SJSA1 (cell line): ENCODE results near the gene TIAM2. TPM values are rescaled to one million over a fixed set of nuclear protein-coding genes. Genes with fewer than 3 reads are reported as not detected.
A peak's percentile ranks its signal among the peaks of the same experiment; 100 is the strongest.
"Not testable (repeated sequence)": the region's sequence is repeated elsewhere in the genome, so short reads cannot be mapped to it uniquely, and the experiment has no call there.

ENCODE experiments used
- DNase-seq, 2 experiments: peaks; one replicate each; pipeline ENCODE4 v3.0.0-alpha.2; 2015 to 2020; ENCODE audit warnings: low spot score in 2 of 2, low read depth in 1 of 2
- H3K27ac ChIP-seq: fragments of 250-450 bp; sonication (Bioruptor Pico); 2 replicates; pipeline ENCODE4 v1.5.1; 2020; ENCODE audit warnings: mild to moderate bottlenecking, moderate library complexity
- H3K27me3 ChIP-seq: fragments of 250-450 bp; sonication (Bioruptor Pico); replicated peaks from 2 replicates; pipeline ENCODE4 v1.5.1; 2020; ENCODE audit warnings: mild to moderate bottlenecking, moderate library complexity
- H3K36me3 ChIP-seq: fragments of 250-450 bp; sonication (Bioruptor Pico); 2 replicates; pipeline ENCODE4 v1.5.1; 2020; ENCODE audit warnings: mild to moderate bottlenecking
- H3K4me1 ChIP-seq: fragments of 250-450 bp; sonication (Bioruptor Pico); replicated peaks from 2 replicates; pipeline ENCODE4 v1.6.1; 2021; ENCODE audit warnings: mild to moderate bottlenecking
- H3K4me3 ChIP-seq: fragments of 250-450 bp; sonication (Bioruptor Pico); 2 replicates; pipeline ENCODE4 v1.5.1; 2020; ENCODE audit warnings: mild to moderate bottlenecking
- H3K9me3 ChIP-seq: fragments of 250-450 bp; sonication (Bioruptor Pico); replicated peaks from 2 replicates; pipeline ENCODE4 v1.5.1; 2020; ENCODE audit warnings: mild to moderate bottlenecking
- total RNA-seq: library from RNA; depleted of rRNA; stranded (reverse); fragments of >200 nt; shearing (Covaris generic); gene quantifications from 2 replicates; pipeline ENCODE4 v1.2.3, GENCODE V29; 2014; rRNA removed

The TIAM2 gene
- 48.3 and 59.3 TPM in 2 replicates for total RNA-seq

GRCh38 chr6:154995254-154996015 is at the start of gene TIAM2:
Gene TIAM2, plus strand, starts transcription at chr6:154995315. Its CDS starts 133,909 bp downstream, at chr6:155129224.
- H3K4me3 ChIP-seq: peak within 1 kb of the TSS; percentile 86
- H3K27me3 ChIP-seq: no peaks in the 10 kb centered on the region
- peak within 1 kb of the TSS; percentile 73 for H3K27ac ChIP-seq
- peaks cover 14% of the 10 kb centered on the region for H3K36me3 ChIP-seq
- no peaks in the 10 kb centered on the region for H3K9me3 ChIP-seq
- peaks cover 50% of the 10 kb centered on the region for H3K4me1 ChIP-seq
- DNase-seq: peak; percentile 67 to 83

- Histone ChIP-seq H3K36me3 (no peaks in the 10 kb centered on the region), H3K9me3 (no peaks in the 10 kb centered on the region), H3K4me3 (no peak overlapping the region), H3K27me3 (no peaks in the 10 kb centered on the region), H3K27ac (no peak overlapping the region), H3K4me1 (peaks cover 13% of the 10 kb centered on the region)
- DNase-seq: no peak
Measured at GRCh38 chr6:154950979-154951344, 44.2 kb upstream of the TIAM2 start.

GRCh38 chr6:154951345-154952200 is 43.5 kb upstream of the TIAM2 start:
- Histone ChIP-seq H3K4me1 (peaks cover 13% of the 10 kb centered on the region), H3K27me3 (no peaks in the 10 kb centered on the region), H3K36me3 (no peaks in the 10 kb centered on the region), H3K9me3 (no peaks in the 10 kb centered on the region), H3K27ac (no peak overlapping the region), H3K4me3 (no peak overlapping the region)
- no peak for DNase-seq

GRCh38 chr6:154953644-154954043 is 41.5 kb upstream of the TIAM2 start:
- H3K4me3 ChIP-seq: no peak overlapping the region
- no peak for DNase-seq
- no peaks in the 10 kb centered on the region for H3K9me3 ChIP-seq
- peaks cover 13% of the 10 kb centered on the region for H3K4me1 ChIP-seq
- no peaks in the 10 kb centered on the region for H3K36me3 ChIP-seq
- H3K27ac ChIP-seq: no peak overlapping the region
- no peaks in the 10 kb centered on the region for H3K27me3 ChIP-seq

GRCh38 chr6:154954347-154954746 is 40.8 kb upstream of the TIAM2 start:
- no peak overlapping the region for H3K27ac ChIP-seq
- H3K4me1 ChIP-seq: peaks cover 13% of the 10 kb centered on the region
- no peaks in the 10 kb centered on the region for H3K36me3 ChIP-seq
- peak in 1 of 2 experiments; percentile 38 for DNase-seq
- H3K27me3 ChIP-seq: no peaks in the 10 kb centered on the region
- no peaks in the 10 kb centered on the region for H3K9me3 ChIP-seq
- H3K4me3 ChIP-seq: no peak overlapping the region

- H3K4me3 ChIP-seq: no peak overlapping the region
- H3K36me3 ChIP-seq: no peaks in the 10 kb centered on the region
- 0 out of 2 replicates have a peak, but pooled peaks cover 2% of the 10 kb centered on the region for H3K9me3 ChIP-seq
Measured at GRCh38 chr6:154956771-154957522, 38.2 kb upstream of the TIAM2 start.

GRCh38 chr6:154958469-154958868 is 36.6 kb upstream of the TIAM2 start:
- Histone ChIP-seq H3K27ac (no peak overlapping the region), H3K4me1 (peaks cover 33% of the 10 kb centered on the region), H3K9me3 (0 out of 2 replicates have a peak, but pooled peaks cover 4% of the 10 kb centered on the region), H3K36me3 (no peaks in the 10 kb centered on the region), H3K27me3 (no peaks in the 10 kb centered on the region), H3K4me3 (no peak overlapping the region)
- no peak for DNase-seq

More at GRCh38 chr6:154956771-154957522, 38.2 kb upstream of the TIAM2 start:
- no peak overlapping the region for H3K27ac ChIP-seq
- no peak for DNase-seq
- peaks cover 18% of the 10 kb centered on the region for H3K4me1 ChIP-seq
- no peaks in the 10 kb centered on the region for H3K27me3 ChIP-seq

GRCh38 chr6:154960299-154960843 is 34.7 kb upstream of the TIAM2 start:
- Histone ChIP-seq H3K36me3 (no peaks in the 10 kb centered on the region), H3K27ac (no peak overlapping the region), H3K4me3 (no peak overlapping the region), H3K27me3 (no peaks in the 10 kb centered on the region), H3K4me1 (peaks cover 20% of the 10 kb centered on the region), H3K9me3 (0 out of 2 replicates have a peak, but pooled peaks cover 4% of the 10 kb centered on the region)
- DNase-seq: no peak

- Histone ChIP-seq H3K36me3 (no peaks in the 10 kb centered on the region), H3K27me3 (no peaks in the 10 kb centered on the region), H3K27ac (no peak overlapping the region), H3K4me1 (peaks cover 20% of the 10 kb centered on the region), H3K4me3 (no peak overlapping the region), H3K9me3 (0 out of 2 replicates have a peak, but pooled peaks cover 4% of the 10 kb centered on the region)
- DNase-seq: no peak
Measured at GRCh38 chr6:154960854-154961530, 34.1 kb upstream of the TIAM2 start.

GRCh38 chr6:154962753-154963152 is 32.4 kb upstream of the TIAM2 start:
- DNase-seq: peak; percentile 73 to 82

GRCh38 chr6:154966065-154966770 is 28.9 kb upstream of the TIAM2 start:
- not testable (repeated sequence) for DNase-seq, H3K9me3 ChIP-seq, H3K36me3 ChIP-seq, H3K27me3 ChIP-seq, H3K4me3 ChIP-seq, H3K27ac ChIP-seq
- peaks cover 20% of the 10 kb centered on the region for H3K4me1 ChIP-seq

More at GRCh38 chr6:154962753-154963152, 32.4 kb upstream of the TIAM2 start:
- no peak overlapping the region for H3K4me3 ChIP-seq
- peak overlapping the region; percentile 56 for H3K27ac ChIP-seq
- no peaks in the 10 kb centered on the region for H3K27me3 ChIP-seq
- peaks cover 20% of the 10 kb centered on the region for H3K4me1 ChIP-seq
- 0 out of 2 replicates have a peak, but pooled peaks cover 4% of the 10 kb centered on the region for H3K9me3 ChIP-seq
- no peaks in the 10 kb centered on the region for H3K36me3 ChIP-seq

- no peak overlapping the region for H3K27ac ChIP-seq
- no peaks in the 10 kb centered on the region for H3K27me3 ChIP-seq
- no peak for DNase-seq
Measured at GRCh38 chr6:154969796-154970195, 25.3 kb upstream of the TIAM2 start.

More at GRCh38 chr6:154969796-154970195, 25.3 kb upstream of the TIAM2 start:
- Histone ChIP-seq H3K36me3 (no peaks in the 10 kb centered on the region), H3K9me3 (no peaks in the 10 kb centered on the region), H3K4me1 (no peaks in the 10 kb centered on the region), H3K4me3 (no peak overlapping the region)
